NCI-H2171 (cell line): ENCODE data around the gene VAT1L.
"Not testable (repeated sequence)": the region's sequence is repeated elsewhere in the genome, so short reads cannot be mapped to it uniquely, and the experiment has no call there.

Source experiments
- DNase-seq: peaks from one replicate; lab custom pipeline; 2025; lab: John Stamatoyannopoulos, UW

VAT1L gene

GRCh38 chr16:77955127-77955526 is 166.8 kb downstream of the VAT1L start:
- no peak for DNase-seq

DNA sequence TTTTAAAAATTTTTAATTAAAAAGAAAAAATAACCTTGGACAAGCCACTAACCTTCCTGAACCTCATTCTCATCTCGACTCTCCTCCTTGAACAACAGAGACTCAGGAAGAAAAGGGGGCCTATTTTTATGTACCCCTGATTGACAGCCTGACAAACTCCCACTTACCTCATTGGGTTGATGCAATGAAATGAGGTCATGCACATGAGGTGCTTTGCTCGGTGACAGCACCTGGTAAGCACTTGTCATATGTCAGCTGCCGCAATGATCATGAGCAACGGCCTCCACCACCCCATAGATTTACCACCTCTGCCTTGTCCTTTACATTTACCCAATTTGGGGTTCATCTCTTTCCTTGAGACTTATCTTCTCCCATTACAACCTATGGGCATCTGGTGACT is 167.9 kb downstream of the VAT1L start:
- DNase-seq, result no peak

- DNase-seq, result no peak
Measured at GRCh38 chr16:77960766-77961165, 172.4 kb downstream of the VAT1L start.

DNA sequence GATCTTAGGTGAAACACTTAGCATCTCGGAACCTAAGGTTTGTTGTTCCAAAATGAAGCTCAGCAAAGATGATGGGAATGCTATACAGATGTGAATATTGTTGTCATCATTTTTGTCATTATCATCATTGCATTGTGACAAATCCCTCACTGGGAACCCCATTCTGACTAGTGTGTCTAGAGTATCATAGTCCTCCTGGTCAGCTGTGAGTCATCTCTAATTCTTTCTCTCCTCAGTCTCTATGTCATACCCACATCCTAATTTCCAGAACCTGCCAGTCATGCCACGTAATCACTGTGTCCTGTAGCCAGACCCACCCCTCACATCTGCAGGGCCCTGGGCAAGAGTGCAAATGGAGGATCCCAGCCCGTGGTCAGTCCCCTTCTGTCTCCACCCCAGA is 173.4 kb downstream of the VAT1L start:
- DNase-seq, result no peak

GRCh38 chr16:77962689-77963088 is 174.3 kb downstream of the VAT1L start:
- no peak for DNase-seq

- no peak for DNase-seq
Measured at GRCh38 chr16:77963185-77964044, 175.1 kb downstream of the VAT1L start.

DNA sequence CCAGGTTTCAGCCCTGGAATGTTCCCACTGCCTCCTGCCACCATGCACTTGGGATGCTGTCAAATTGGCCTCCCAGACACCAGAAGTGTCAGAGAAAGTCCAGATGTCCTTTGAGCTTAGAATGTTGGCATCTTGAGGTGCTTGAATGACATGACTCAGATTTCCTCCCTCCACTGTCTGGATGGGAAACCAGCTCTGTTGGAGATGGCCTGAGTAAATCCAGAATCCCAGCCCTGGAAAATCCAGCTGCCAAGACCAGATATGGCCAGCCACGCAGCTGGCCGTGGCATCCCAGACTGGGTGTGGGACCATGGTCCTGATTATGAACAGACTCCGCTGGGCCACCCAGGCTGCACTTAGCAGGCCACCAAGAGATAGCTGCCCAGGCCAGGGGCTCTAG is 177.0 kb downstream of the VAT1L start:
- DNase-seq, result no peak

DNA sequence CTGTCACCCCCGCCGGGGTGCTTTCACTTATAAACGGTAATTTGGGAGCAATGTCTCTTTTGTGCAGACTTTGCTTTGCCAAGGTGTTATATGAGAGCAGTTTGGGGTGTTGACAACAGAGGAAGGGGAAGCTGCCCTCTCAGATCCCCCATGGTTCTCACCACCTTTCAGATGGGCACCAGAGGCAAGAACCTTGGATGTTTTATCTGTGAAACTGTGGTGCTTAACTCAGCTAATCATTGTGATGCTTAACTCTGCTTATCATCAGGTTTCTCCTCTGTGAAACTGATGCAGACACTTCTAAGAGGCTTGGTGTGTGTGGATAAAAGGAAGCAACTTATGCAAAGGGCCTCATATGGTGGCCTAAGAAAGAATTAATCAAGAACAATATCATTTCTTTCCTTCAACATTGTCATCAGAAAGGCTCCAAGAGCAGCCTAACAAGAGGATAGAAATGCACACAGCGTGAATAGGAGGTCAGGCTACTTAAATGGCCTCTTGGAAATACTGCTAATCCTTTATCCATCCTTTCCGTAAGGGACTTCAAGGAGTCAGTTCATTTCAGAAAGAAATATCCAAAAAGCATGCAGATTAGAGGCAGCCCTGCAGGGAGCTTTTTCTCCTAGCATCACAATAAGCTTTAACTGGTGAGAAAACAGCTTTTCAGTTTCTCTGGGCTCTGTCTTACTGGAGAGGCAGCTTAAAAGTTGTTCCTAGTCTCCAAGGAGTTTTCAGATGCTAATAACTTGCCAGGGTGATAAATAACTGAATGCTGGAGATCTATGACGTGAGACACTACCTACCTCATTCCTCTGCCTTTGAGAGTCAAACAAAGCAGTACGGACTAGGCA is 178.9 kb downstream of the VAT1L start:
- no peak for DNase-seq

GRCh38 chr16:77969861-77970260 is 181.5 kb downstream of the VAT1L start:
- DNase-seq, result no peak

DNA sequence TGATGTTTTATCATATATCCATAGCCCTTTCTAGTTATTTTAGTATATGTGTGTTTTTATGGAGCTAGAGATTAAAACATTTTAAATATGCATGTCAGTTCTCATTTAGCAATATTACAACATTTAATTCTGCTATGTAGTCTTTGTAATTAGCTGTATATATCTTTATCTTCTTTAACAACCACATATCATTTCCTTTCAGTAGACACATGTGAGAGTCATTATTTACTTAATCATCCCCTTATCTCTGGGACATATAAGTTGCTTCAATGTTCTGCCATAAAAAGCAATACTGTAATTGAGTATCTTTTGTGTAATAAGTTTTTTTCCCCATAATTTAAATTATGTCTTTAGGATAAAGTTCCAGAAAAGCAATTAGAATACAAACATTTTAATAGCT is 182.0 kb downstream of the VAT1L start:
- no peak for DNase-seq

DNA sequence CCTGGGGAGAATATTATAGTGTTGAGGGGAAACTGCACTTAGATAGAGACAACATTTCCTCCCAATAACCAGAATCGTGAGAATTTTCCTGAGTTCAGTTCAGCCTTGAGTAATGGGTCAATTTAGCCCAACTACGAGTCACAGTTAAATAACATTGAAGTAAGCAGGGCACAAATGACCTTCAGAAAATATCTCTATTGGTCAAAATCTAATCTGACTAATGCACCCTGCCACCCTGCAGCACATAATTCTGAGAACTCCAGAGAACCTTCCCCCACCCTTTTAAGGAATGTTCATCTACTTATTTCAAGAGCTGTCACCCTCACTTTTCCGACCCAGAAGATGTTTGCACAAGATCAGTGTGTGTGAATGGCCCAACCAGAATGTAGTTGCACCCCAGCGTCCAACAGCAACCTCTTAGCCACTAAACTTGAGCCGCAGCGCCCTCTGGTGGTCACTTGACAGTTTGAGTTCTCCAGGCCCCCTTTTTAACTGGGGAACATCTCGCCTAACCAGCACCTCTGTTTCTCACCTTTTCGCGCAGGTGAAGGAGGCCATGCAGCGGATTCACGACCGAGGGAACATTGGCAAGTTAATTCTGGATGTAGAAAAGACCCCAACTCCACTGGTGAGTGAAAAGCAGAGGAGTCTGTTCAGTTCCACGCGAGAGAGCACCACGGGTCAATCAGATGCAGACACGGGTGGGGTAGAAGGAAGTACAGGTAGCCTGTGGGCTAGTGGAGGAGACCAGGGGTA is 183.1 kb downstream of the VAT1L start:
- no peak for DNase-seq

DNA sequence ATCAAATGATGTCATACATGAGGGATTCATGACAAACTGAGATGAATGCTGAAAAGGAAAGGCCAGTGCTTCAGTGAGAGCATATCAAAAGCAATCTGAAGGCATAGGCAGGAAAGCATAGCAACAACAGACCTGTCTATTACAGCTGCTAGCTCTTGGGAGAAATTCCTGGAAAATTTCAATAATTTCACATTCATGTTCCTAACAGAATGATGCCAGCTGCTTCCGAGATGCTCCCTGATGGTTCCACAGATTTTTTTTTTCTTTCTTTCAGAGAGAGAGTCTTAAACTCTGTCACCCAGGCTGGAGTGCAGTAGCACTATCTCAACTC is 183.7 kb downstream of the VAT1L start:
- no peak for DNase-seq

- DNase-seq, result no peak
Measured at GRCh38 chr16:77974883-77975282, 186.5 kb downstream of the VAT1L start.

GRCh38 chr16:77975942-77976341 is 187.6 kb downstream of the VAT1L start:
- no peak for DNase-seq

- DNase-seq, result no peak
Measured at GRCh38 chr16:77977339-77977738, 189.0 kb downstream of the VAT1L start.

DNA sequence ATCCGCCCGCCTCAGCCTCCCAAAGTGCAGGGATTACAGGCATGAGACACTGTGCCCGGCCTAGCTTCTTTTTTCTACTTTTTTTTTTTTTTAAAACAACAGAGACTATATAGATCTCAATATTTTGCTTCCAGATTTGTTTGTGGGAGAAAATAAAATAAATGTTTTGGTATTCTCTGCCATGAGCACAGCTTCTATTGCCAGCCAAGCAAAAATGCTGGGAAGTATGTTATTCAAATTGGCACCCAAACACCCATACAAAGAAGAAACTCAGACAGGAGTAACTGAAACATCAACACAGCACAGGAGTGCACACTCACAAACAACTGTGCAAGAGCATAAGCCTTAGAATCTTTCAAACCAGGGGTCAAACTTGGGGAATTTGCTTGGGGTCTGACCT is 196.7 kb downstream of the VAT1L start:
- DNase-seq, result no peak

DNA sequence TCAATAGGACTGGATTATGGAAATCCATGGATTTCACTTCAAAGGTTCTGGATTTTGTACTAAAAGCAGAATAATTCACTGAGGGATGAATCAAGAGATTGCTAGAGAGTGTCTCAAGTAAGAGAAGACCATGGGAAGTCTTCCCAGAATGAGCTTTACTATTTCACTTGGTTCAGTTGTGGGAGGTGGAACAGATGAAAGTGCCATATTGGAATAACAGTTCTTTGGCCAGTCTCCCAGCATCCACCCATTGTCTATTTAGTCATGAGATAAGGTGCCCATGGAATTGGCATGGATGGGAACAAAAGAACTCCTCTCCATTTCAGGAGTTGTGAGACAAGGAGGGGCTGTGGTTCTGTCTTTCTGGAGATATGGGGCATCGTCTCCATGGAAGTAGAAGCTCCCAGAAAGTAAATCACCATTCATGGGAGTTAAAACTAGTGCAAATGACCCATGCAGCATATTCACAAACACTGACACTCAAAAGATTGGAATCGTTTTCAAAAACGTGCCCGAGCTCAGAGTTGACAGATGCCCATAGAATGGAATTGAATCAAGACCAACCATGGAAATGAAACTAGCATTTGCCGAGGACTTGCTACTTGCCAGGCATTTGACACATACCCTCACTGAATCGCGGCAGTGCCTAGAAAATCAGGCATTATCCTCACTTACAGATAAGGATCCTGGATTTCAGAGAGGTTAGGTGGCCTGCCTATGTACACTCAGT is 197.8 kb downstream of the VAT1L start:
- no peak for DNase-seq

GRCh38 chr16:77987810-77988209 is 199.4 kb downstream of the VAT1L start:
- DNase-seq, result no peak

DNA sequence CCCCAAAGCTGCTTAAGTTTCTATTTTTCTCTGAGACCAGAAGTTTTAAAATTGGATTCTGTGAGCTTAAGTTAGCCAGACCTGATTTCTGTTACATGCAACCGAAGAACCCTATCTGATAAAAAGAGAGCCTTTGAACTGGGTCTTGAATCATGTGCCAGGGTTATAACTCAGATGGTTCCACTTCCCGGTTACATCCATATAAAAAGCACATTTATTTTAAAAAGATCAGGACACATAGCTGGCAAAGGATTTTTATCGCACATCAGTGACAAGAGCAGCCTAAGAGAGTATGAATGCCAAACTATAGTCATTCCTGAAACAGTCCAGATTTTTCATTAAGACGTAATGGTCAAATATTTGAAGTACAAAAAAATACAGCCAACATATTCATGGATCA is 201.5 kb downstream of the VAT1L start:
- DNase-seq, result no peak

- no peak for DNase-seq
Measured at GRCh38 chr16:77991701-77992100, 203.3 kb downstream of the VAT1L start.

- DNase-seq, result not testable (repeated sequence)
Measured at GRCh38 chr16:77992381-77992780, 204.0 kb downstream of the VAT1L start.
